IPS DF 19.7 (cell line): ENCODE data around the gene FOXP4.

Experiments used
- DNase-seq: peaks from one replicate; pipeline ENCODE4 v3.0.0-alpha.2; 2013; ENCODE audit warnings: low read depth, low spot score

The FOXP4 gene

DNA sequence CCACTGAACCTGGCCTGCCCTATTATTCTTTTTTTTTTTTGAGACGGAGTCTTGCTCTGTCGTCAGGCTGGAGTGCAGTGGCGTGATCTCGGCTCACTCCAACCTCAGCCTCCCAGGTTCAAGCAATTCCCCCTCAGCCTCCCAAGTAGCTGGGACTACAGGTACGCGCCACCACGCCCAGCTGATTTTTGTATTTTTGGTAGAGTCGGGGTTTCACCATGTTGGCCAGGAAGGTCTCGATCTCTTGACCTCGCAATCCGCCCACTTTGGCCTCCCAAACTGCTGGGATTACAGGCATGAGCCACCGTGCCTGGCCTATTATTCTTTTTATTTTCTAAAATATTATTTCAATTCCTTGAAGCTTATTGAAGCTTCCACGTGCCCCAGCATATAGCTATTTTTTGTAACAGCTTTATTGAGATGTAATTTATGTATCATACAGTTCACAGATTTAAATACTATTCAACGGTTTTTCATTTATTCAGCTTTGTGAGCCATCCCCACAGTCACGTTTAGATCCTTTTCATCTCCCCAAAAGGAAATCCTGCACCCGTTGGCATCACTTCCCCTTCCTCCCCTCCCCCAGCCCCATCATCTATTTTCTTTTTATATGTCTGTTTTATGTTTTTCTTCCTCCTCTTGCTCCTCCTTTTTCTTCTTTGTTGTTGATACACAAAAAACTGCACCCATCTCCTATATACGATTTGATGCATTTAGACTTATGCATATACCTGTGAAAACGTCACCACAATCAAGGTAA is 78.6 kb downstream of the FOXP4 start:
- DNase-seq, result no peak

DNA sequence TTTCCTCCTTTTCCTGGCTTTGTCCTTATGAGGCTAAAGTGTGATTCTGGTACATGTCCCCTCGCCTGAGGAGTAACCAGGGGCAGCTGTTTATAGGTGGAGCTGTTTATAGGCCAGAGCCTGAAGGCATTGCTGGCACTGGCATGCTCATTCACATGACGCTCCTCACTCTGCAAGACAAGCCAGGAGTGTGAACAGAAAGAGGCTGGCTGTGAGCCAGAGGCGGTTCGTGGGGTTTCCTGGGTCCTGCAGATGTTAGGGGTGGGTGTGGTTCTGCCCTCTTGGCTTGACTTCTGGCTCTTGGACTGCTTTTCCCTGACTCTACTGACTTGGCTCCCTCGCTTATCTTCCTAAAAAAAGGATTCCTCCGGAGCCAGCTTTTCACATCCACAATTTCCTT is 79.3 kb downstream of the FOXP4 start:
- no peak for DNase-seq

GRCh38 chr6:41626022-41626421 is 79.8 kb downstream of the FOXP4 start:
- DNase-seq, result no peak

GRCh38 chr6:41626917-41627316 is 80.7 kb downstream of the FOXP4 start:
- no peak for DNase-seq

DNA sequence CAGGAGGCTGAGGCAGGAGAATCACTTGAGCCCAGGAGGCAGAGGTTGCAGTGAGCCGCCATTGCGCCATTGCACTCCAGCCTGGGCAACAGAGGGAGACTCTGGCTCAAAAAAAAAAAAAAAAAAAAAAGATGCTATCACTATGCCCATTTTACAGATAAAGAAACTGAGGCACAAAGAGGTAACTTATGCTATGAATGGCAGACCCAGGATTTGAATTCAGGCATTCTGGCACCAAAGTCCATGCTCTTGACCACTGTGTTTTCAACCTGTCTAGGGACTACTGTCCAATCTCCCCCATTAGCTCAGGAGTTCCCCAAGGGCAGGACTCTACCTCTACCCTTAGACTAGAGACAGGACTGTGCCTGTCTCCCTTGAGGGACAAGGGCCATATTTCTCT is 82.9 kb downstream of the FOXP4 start:
- DNase-seq, result no peak

DNA sequence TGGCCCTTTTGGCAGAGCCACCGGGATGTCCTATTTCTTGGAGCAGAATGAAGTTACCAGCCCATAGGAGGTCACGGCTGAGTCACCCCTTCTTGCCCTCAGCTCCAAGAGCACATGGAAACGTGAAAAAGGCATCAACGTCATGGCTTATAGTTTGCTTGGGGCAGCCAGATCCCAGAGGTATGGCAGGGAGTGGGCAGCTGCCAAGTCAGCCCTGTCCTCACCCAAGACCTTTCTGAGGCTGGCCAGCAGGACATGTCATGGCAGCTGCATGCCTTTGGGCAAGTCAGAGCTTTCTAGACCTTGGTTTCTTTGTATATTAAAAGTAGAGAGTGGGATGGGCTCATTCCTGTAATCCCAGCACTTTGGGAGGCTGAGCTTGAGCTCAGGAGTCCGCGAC is 83.9 kb downstream of the FOXP4 start:
- no peak for DNase-seq

- no peak for DNase-seq
These were observed 84.8 kb downstream of the FOXP4 start for GRCh38 chr6:41630946-41631345.

- no peak for DNase-seq
These were observed 87.0 kb downstream of the FOXP4 start for GRCh38 chr6:41633056-41633634.

- DNase-seq, result no peak
These were observed 88.5 kb downstream of the FOXP4 start for GRCh38 chr6:41634657-41635056.

DNA sequence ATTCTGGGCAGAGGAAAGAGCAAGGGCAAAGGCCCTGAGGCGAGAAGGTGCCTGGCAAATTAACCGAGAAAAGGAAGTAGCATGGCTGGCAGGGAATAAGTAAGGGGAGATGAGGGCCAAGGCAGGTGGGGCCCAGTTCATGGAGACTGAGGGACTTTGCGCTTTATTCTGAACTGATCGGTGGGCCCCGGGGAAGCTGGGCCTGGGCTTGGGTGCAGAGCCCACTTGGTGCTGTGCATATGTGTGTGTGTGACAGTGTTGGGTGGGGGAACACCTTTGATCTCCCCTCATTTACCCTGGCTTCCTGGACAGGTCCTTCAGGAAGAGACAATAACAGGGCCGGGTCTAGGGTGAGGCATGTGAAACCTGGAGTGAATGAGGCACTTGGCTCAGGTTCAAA is 89.2 kb downstream of the FOXP4 start:
- no peak for DNase-seq

- DNase-seq, result no peak
These were observed 90.6 kb downstream of the FOXP4 start for GRCh38 chr6:41636833-41637193.

- no peak for DNase-seq
These were observed 91.2 kb downstream of the FOXP4 start for GRCh38 chr6:41637194-41638001.

DNA sequence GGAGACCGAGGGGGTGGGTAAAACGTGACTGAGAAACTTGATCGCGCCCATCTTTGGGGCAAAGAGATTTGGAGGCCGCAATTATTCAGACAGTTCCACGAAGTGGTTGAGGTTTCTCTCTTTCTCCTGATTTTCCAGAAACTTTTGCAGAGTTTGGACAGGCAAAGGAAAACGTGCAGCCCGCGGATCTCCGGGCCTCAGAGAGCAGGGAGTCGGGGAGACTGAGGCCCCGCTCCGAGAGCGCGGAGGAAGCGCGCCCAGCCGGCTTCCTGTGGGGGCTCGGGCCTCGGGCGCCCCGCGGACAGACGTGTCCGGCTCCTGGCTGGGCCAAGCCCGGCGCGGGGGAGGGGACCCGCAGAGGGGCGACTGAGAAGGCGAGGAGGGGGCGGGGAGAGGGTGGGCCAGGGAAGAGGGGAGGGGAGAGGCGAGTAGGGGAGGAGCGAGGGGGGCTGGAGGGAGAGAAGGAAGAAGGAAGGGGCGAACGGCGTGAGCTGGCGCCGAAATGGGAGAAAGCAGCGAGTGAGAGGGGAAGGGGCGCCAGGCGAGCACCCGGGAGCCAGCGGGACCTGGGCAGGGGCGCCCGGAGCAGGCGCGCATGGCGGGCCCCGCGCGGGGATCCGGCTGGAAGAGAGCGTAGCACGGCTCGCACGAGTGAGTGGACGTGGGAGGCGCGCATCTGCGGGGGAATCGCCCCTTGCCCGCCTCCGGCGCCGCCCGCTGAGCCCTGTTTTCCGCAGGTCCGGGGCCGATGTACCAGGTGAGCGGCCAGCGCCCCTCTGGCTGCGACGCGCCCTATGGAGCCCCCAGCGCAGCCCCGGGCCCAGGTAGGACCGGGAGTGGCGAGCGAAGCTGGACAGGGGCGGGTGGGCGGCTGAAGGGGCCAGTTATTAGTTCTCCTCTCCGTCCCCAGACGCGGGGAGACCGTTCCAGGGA is 92.1 kb downstream of the FOXP4 start, which contains the start of gene MDFI:
TSS of gene MDFI (plus strand) at position 467 of the 933 bp plus-strand sequence. CDS start at position 749, 282 bp downstream.
- DNase-seq, result no peak

GRCh38 chr6:41638935-41639808 is 93.0 kb downstream of the FOXP4 start:
- DNase-seq, result no peak

GRCh38 chr6:41639809-41640371 is 93.7 kb downstream of the FOXP4 start:
- no peak for DNase-seq

DNA sequence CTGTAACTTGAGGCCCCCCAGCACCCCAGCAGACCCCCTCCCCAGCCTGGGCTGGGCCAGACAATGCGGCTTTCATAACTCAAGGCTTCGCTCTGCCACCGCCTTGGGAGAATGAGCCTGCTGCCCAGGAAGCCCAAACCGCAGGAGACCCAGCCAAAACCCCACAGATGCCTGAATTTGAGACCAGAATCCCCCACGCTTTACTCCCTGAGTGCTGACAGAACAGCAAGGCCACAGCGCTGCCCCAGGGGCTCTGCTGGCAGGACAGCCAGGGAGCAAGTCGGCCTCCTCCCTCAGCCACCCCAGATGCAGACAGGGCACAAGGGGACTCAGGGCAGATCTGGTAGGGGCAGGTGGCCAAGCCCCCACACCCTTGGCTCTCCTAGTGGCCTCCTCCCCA is 94.2 kb downstream of the FOXP4 start:
- no peak for DNase-seq

GRCh38 chr6:41641352-41641925 is 95.3 kb downstream of the FOXP4 start:
- DNase-seq, result no peak

GRCh38 chr6:41642090-41642959 is 96.1 kb downstream of the FOXP4 start:
- DNase-seq, result no peak
